ENCODE results near the gene PHF20.
"Not testable (repeated sequence)": the region's sequence is repeated elsewhere in the genome, so short reads cannot be mapped to it uniquely, and the experiment has no call there.

The PHF20 gene

GRCh38 chr20:35882427-35883161 is 110.8 kb downstream of the PHF20 start:
- not testable (repeated sequence) for H3K4me3 ChIP-seq (ENCODE audit: low read length); H3K27me3 ChIP-seq (replicated peaks; ENCODE audit: control insufficient read depth, insufficient read depth, low read length); H3K9ac ChIP-seq (ENCODE audit: low read length); H3K36me3 ChIP-seq (ENCODE audit: control insufficient read depth, insufficient read depth, low read length, severe bottlenecking); H3K9me3 ChIP-seq (ENCODE audit: control insufficient read depth, low read length)
- H3K4me1 ChIP-seq (ENCODE audit: control insufficient read depth, insufficient read depth, low read length), result peaks cover 34% of the 10 kb centered on the region
- DNase-seq (ENCODE audit: low read depth), result peak; percentile 19

GRCh38 chr20:35883336-35883777 is 111.5 kb downstream of the PHF20 start:
- H3K36me3 ChIP-seq (ENCODE audit: control insufficient read depth, insufficient read depth, low read length, severe bottlenecking), result peaks cover 2% of the 10 kb centered on the region
- H3K4me1 ChIP-seq (ENCODE audit: control insufficient read depth, insufficient read depth, low read length), result peaks cover 38% of the 10 kb centered on the region
- no peaks in the 10 kb centered on the region for H3K9me3 ChIP-seq (ENCODE audit: control insufficient read depth, low read length)
- H3K9ac ChIP-seq (ENCODE audit: low read length), result peak overlapping the region; percentile 67
- H3K4me3 ChIP-seq (ENCODE audit: low read length), result peak overlapping the region; percentile 61
- peak; percentile 14 for DNase-seq (ENCODE audit: low read depth)
- H3K27me3 ChIP-seq (replicated peaks; ENCODE audit: control insufficient read depth, insufficient read depth, low read length), result no peaks in the 10 kb centered on the region

- H3K4me3 ChIP-seq (ENCODE audit: low read length), result peak overlapping the region; percentile 61
- peak overlapping the region; percentile 67 for H3K9ac ChIP-seq (ENCODE audit: low read length)
- no peaks in the 10 kb centered on the region for H3K9me3 ChIP-seq (ENCODE audit: control insufficient read depth, low read length)
- no peaks in the 10 kb centered on the region for H3K27me3 ChIP-seq (replicated peaks; ENCODE audit: control insufficient read depth, insufficient read depth, low read length)
- no peaks in the 10 kb centered on the region for H3K36me3 ChIP-seq (ENCODE audit: control insufficient read depth, insufficient read depth, low read length, severe bottlenecking)
- DNase-seq (ENCODE audit: low read depth), result peak; percentile 96
- peaks cover 43% of the 10 kb centered on the region for H3K4me1 ChIP-seq (ENCODE audit: control insufficient read depth, insufficient read depth, low read length)
Measured at GRCh38 chr20:35883778-35884540, 112.1 kb downstream of the PHF20 start.

GRCh38 chr20:35884541-35884865 is 112.7 kb downstream of the PHF20 start:
- H3K4me1 ChIP-seq (ENCODE audit: control insufficient read depth, insufficient read depth, low read length), result peaks cover 43% of the 10 kb centered on the region
- DNase-seq (ENCODE audit: low read depth), result no peak
- no peaks in the 10 kb centered on the region for H3K9me3 ChIP-seq (ENCODE audit: control insufficient read depth, low read length)
- H3K36me3 ChIP-seq (ENCODE audit: control insufficient read depth, insufficient read depth, low read length, severe bottlenecking), result no peaks in the 10 kb centered on the region
- peak overlapping the region; percentile 67 for H3K9ac ChIP-seq (ENCODE audit: low read length)
- H3K27me3 ChIP-seq (replicated peaks; ENCODE audit: control insufficient read depth, insufficient read depth, low read length), result no peaks in the 10 kb centered on the region
- H3K4me3 ChIP-seq (ENCODE audit: low read length), result peak overlapping the region; percentile 61

- peak overlapping the region; percentile 67 for H3K9ac ChIP-seq (ENCODE audit: low read length)
- H3K4me3 ChIP-seq (ENCODE audit: low read length), result no peak overlapping the region
- no peaks in the 10 kb centered on the region for H3K36me3 ChIP-seq (ENCODE audit: control insufficient read depth, insufficient read depth, low read length, severe bottlenecking)
- DNase-seq (ENCODE audit: low read depth), result no peak
- peaks cover 43% of the 10 kb centered on the region for H3K4me1 ChIP-seq (ENCODE audit: control insufficient read depth, insufficient read depth, low read length)
- H3K27me3 ChIP-seq (replicated peaks; ENCODE audit: control insufficient read depth, insufficient read depth, low read length), result no peaks in the 10 kb centered on the region
- H3K9me3 ChIP-seq (ENCODE audit: control insufficient read depth, low read length), result no peaks in the 10 kb centered on the region
Measured at GRCh38 chr20:35885212-35885611, 113.4 kb downstream of the PHF20 start.

- Histone ChIP-seq H3K27me3 (replicated peaks; ENCODE audit: control insufficient read depth, insufficient read depth, low read length) (no peaks in the 10 kb centered on the region), H3K9ac (ENCODE audit: low read length) (no peak overlapping the region), H3K4me3 (ENCODE audit: low read length) (no peak overlapping the region), H3K9me3 (ENCODE audit: control insufficient read depth, low read length) (no peaks in the 10 kb centered on the region), H3K36me3 (ENCODE audit: control insufficient read depth, insufficient read depth, low read length, severe bottlenecking) (no peaks in the 10 kb centered on the region), H3K4me1 (ENCODE audit: control insufficient read depth, insufficient read depth, low read length) (peaks cover 54% of the 10 kb centered on the region)
- no peak for DNase-seq (ENCODE audit: low read depth)
Measured at GRCh38 chr20:35886537-35886936, 114.7 kb downstream of the PHF20 start.

- no peaks in the 10 kb centered on the region for H3K9me3 ChIP-seq (ENCODE audit: control insufficient read depth, low read length)
- H3K9ac ChIP-seq (ENCODE audit: low read length), result no peak overlapping the region
- H3K27me3 ChIP-seq (replicated peaks; ENCODE audit: control insufficient read depth, insufficient read depth, low read length), result no peaks in the 10 kb centered on the region
- H3K4me1 ChIP-seq (ENCODE audit: control insufficient read depth, insufficient read depth, low read length), result peaks cover 51% of the 10 kb centered on the region
- DNase-seq (ENCODE audit: low read depth), result no peak
- H3K4me3 ChIP-seq (ENCODE audit: low read length), result no peak overlapping the region
- H3K36me3 ChIP-seq (ENCODE audit: control insufficient read depth, insufficient read depth, low read length, severe bottlenecking), result no peaks in the 10 kb centered on the region
Measured at GRCh38 chr20:35887393-35888064, 115.7 kb downstream of the PHF20 start.

GRCh38 chr20:35888657-35889056 is 116.8 kb downstream of the PHF20 start:
- no peak overlapping the region for H3K4me3 ChIP-seq (ENCODE audit: low read length)
- H3K4me1 ChIP-seq (ENCODE audit: control insufficient read depth, insufficient read depth, low read length), result peaks cover 44% of the 10 kb centered on the region
- DNase-seq (ENCODE audit: low read depth), result no peak
- H3K9ac ChIP-seq (ENCODE audit: low read length), result no peak overlapping the region
- no peaks in the 10 kb centered on the region for H3K36me3 ChIP-seq (ENCODE audit: control insufficient read depth, insufficient read depth, low read length, severe bottlenecking)
- no peaks in the 10 kb centered on the region for H3K27me3 ChIP-seq (replicated peaks; ENCODE audit: control insufficient read depth, insufficient read depth, low read length)
- no peaks in the 10 kb centered on the region for H3K9me3 ChIP-seq (ENCODE audit: control insufficient read depth, low read length)

- no peaks in the 10 kb centered on the region for H3K9me3 ChIP-seq (ENCODE audit: control insufficient read depth, low read length)
- H3K4me1 ChIP-seq (ENCODE audit: control insufficient read depth, insufficient read depth, low read length), result peaks cover 25% of the 10 kb centered on the region
- no peak overlapping the region for H3K4me3 ChIP-seq (ENCODE audit: low read length)
- H3K36me3 ChIP-seq (ENCODE audit: control insufficient read depth, insufficient read depth, low read length, severe bottlenecking), result no peaks in the 10 kb centered on the region
- peak; percentile 80 for DNase-seq (ENCODE audit: low read depth)
- no peaks in the 10 kb centered on the region for H3K27me3 ChIP-seq (replicated peaks; ENCODE audit: control insufficient read depth, insufficient read depth, low read length)
- no peak overlapping the region for H3K9ac ChIP-seq (ENCODE audit: low read length)
Measured at GRCh38 chr20:35891375-35891774, 119.6 kb downstream of the PHF20 start.

- DNase-seq (ENCODE audit: low read depth), result no peak
- Histone ChIP-seq H3K4me3 (ENCODE audit: low read length) (no peak overlapping the region), H3K9ac (ENCODE audit: low read length) (no peak overlapping the region), H3K36me3 (ENCODE audit: control insufficient read depth, insufficient read depth, low read length, severe bottlenecking) (no peaks in the 10 kb centered on the region), H3K27me3 (replicated peaks; ENCODE audit: control insufficient read depth, insufficient read depth, low read length) (no peaks in the 10 kb centered on the region), H3K9me3 (ENCODE audit: control insufficient read depth, low read length) (no peaks in the 10 kb centered on the region), H3K4me1 (ENCODE audit: control insufficient read depth, insufficient read depth, low read length) (peaks cover 20% of the 10 kb centered on the region)
Measured at GRCh38 chr20:35892871-35893270, 121.1 kb downstream of the PHF20 start.

- Histone ChIP-seq H3K4me3 (ENCODE audit: low read length) (no peak overlapping the region), H3K4me1 (ENCODE audit: control insufficient read depth, insufficient read depth, low read length) (peaks cover 12% of the 10 kb centered on the region), H3K9me3 (ENCODE audit: control insufficient read depth, low read length) (no peaks in the 10 kb centered on the region), H3K27me3 (replicated peaks; ENCODE audit: control insufficient read depth, insufficient read depth, low read length) (no peaks in the 10 kb centered on the region), H3K9ac (ENCODE audit: low read length) (no peak overlapping the region), H3K36me3 (ENCODE audit: control insufficient read depth, insufficient read depth, low read length, severe bottlenecking) (no peaks in the 10 kb centered on the region)
- no peak for DNase-seq (ENCODE audit: low read depth)
Measured at GRCh38 chr20:35893942-35894341, 122.1 kb downstream of the PHF20 start.
